ENCODE measurements around the gene YTHDF1.

Gene YTHDF1

DNA sequence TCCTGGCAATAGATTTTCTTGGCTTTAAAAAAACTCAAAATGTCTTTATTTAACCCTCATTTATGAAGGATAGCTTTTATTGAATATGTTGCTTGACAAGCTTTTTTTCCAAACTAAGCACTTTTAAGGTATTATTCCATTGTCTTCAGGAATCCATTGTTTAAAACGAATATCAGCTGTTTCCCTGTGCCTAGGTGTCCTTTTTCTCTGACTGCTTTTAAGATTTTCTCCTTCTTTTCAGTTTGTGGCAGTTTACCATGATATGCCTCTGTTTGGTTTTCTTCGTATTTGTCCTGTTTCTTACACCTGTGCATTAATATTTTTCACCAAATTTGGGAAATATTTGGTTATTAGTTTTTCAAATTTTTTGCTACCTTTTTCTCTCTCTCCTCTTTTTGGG, 68.4 kb downstream of the YTHDF1 start:
- TF ChIP-seq, protein P1, sequence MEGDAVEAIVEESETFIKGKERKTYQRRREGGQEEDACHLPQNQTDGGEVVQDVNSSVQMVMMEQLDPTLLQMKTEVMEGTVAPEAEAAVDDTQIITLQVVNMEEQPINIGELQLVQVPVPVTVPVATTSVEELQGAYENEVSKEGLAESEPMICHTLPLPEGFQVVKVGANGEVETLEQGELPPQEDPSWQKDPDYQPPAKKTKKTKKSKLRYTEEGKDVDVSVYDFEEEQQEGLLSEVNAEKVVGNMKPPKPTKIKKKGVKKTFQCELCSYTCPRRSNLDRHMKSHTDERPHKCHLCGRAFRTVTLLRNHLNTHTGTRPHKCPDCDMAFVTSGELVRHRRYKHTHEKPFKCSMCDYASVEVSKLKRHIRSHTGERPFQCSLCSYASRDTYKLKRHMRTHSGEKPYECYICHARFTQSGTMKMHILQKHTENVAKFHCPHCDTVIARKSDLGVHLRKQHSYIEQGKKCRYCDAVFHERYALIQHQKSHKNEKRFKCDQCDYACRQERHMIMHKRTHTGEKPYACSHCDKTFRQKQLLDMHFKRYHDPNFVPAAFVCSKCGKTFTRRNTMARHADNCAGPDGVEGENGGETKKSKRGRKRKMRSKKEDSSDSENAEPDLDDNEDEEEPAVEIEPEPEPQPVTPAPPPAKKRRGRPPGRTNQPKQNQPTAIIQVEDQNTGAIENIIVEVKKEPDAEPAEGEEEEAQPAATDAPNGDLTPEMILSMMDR (IDR thresholded peaks at IDR 0.05; ENCODE audit: insufficient read depth, low read depth, low read length, missing control alignments) = no peak
- no peak for DNase-seq (ENCODE audit: low read depth)
- no peak overlapping the region for H3K4me3 ChIP-seq (ENCODE audit: low read length)

Data from epithelial cell of esophagus (primary cell).